Thyroid gland (tissue), 4 donors: Measurements from ENCODE around the gene PYCARD.

ENCODE experiments used
- POLR2A ChIP-seq, 2 donors: fragments of 450-650 bp; IDR thresholded peaks; one replicate each; pipeline ENCODE4 v1.6.1; 2017; ENCODE audit warnings: antibody characterized with exemption in 2 of 2, mild to moderate bottlenecking in 2 of 2, moderate library complexity in 1 of 2
- TF ChIP-seq, protein P1 (sequence below), 6 experiments: fragments of 200-600 bp in 3 of 6; fragments of 450-650 bp in 3 of 6; sonication (generic) in 3 of 6; IDR thresholded peaks; one replicate each; pipeline ENCODE4 v1.5.1; 2016 to 2019; ENCODE audit warnings: antibody characterized with exemption in 6 of 6, mild to moderate bottlenecking in 2 of 6, inconsistent platforms in 1 of 6, moderate library complexity in 1 of 6

DNA sequence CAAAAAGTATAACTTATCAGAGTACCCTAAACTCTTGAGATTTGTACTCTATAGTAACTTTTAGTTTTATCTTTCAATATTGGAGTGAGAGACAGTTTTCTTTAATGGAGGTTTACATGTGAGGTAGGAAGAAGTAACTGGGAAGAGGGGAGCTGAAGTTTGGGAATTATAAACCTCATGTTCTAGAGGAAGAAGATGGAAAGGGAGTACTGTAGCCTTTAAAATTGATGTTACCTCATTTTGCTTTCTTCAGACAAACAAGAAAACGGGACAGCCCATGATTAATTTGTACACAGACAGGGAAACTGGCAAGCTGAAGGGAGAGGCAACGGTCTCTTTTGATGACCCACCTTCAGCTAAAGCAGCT, 13.2 kb downstream of the PYCARD start:
- TF ChIP-seq, protein P1, sequence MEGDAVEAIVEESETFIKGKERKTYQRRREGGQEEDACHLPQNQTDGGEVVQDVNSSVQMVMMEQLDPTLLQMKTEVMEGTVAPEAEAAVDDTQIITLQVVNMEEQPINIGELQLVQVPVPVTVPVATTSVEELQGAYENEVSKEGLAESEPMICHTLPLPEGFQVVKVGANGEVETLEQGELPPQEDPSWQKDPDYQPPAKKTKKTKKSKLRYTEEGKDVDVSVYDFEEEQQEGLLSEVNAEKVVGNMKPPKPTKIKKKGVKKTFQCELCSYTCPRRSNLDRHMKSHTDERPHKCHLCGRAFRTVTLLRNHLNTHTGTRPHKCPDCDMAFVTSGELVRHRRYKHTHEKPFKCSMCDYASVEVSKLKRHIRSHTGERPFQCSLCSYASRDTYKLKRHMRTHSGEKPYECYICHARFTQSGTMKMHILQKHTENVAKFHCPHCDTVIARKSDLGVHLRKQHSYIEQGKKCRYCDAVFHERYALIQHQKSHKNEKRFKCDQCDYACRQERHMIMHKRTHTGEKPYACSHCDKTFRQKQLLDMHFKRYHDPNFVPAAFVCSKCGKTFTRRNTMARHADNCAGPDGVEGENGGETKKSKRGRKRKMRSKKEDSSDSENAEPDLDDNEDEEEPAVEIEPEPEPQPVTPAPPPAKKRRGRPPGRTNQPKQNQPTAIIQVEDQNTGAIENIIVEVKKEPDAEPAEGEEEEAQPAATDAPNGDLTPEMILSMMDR (IDR thresholded peaks at IDR 0.05) = no peak
- TF ChIP-seq POLR2A (IDR thresholded peaks at IDR 0.05) = no peak
